Measurements from ENCODE around the gene FLT3LG. TPM values are rescaled to one million over a fixed set of nuclear protein-coding genes. Genes with fewer than 3 reads are reported as not detected.

FLT3LG gene
- total and polyA plus RNA-seq, 9 of the 15 experiments (the other 6 are each of a cell fraction or from before 2014, with no cell fraction given): 0.31 to 6.4 (median 1.1) TPM

DNA sequence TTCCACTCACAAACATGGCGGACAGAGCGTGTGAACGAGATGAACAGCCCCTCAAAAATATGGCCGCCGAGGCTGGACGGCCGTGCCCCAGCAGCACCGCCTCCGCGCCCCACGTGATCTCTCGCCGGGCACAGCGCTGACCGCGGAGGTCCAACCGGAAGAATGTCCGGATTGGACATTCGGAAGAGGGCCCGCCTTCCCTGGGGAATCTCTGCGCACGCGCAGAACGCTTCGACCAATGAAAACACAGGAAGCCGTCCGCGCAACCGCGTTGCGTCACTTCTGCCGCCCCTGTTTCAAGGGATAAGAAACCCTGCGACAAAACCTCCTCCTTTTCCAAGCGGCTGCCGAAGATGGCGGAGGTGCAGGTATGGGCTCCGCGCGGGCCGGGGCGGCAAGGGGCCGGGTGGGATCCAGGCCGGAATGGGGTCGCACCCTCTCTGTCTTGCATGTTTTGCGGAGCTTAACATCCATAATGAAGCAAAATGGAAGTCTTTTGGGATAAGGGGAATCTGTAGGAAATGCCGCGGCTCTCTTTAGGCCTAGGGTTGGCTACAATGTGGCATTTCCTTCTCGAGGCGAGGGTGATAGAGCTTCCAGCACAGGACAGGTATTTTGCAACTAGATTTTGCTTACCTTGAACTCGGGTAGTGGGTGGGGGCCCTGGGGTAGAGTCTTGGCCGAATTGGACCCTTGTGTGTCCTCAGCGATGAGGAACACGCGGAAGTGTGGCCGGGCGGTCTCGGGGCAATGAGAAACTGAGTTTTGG lies 13.4 kb downstream of the FLT3LG start, which contains the start of gene RPL13A (continued):
- peak; percentile 75; the same call in 1 of the 2 replicates for TF ChIP-seq ESRRA (IDR thresholded peaks at IDR 0.05; ENCODE audit: borderline replicate concordance, low read depth)
- TF ChIP-seq, protein P1, sequence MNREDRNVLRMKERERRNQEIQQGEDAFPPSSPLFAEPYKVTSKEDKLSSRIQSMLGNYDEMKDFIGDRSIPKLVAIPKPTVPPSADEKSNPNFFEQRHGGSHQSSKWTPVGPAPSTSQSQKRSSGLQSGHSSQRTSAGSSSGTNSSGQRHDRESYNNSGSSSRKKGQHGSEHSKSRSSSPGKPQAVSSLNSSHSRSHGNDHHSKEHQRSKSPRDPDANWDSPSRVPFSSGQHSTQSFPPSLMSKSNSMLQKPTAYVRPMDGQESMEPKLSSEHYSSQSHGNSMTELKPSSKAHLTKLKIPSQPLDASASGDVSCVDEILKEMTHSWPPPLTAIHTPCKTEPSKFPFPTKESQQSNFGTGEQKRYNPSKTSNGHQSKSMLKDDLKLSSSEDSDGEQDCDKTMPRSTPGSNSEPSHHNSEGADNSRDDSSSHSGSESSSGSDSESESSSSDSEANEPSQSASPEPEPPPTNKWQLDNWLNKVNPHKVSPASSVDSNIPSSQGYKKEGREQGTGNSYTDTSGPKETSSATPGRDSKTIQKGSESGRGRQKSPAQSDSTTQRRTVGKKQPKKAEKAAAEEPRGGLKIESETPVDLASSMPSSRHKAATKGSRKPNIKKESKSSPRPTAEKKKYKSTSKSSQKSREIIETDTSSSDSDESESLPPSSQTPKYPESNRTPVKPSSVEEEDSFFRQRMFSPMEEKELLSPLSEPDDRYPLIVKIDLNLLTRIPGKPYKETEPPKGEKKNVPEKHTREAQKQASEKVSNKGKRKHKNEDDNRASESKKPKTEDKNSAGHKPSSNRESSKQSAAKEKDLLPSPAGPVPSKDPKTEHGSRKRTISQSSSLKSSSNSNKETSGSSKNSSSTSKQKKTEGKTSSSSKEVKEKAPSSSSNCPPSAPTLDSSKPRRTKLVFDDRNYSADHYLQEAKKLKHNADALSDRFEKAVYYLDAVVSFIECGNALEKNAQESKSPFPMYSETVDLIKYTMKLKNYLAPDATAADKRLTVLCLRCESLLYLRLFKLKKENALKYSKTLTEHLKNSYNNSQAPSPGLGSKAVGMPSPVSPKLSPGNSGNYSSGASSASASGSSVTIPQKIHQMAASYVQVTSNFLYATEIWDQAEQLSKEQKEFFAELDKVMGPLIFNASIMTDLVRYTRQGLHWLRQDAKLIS (CRISPR knock-in tag; IDR thresholded peaks at IDR 0.05): peak; percentile 90
- TF ChIP-seq, protein P2, sequence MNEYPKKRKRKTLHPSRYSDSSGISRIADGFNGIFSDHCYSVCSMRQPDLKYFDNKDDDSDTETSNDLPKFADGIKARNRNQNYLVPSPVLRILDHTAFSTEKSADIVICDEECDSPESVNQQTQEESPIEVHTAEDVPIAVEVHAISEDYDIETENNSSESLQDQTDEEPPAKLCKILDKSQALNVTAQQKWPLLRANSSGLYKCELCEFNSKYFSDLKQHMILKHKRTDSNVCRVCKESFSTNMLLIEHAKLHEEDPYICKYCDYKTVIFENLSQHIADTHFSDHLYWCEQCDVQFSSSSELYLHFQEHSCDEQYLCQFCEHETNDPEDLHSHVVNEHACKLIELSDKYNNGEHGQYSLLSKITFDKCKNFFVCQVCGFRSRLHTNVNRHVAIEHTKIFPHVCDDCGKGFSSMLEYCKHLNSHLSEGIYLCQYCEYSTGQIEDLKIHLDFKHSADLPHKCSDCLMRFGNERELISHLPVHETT (CRISPR knock-in tag; conservative IDR thresholded peaks at IDR 0.05 in 1 of 2, IDR thresholded peaks at IDR 0.05 in 1 of 2): peak in 1 of 2 experiments; percentile 87; a peak in 2 of 4 replicates
- peak; percentile 91; the same call in 1 of the 2 replicates for TF ChIP-seq BRD4 (IDR thresholded peaks at IDR 0.05)
- TF ChIP-seq SIRT6 (IDR thresholded peaks at IDR 0.05; ENCODE audit: low read depth, low read length): peak; percentile 18
- TF ChIP-seq, protein P3, sequence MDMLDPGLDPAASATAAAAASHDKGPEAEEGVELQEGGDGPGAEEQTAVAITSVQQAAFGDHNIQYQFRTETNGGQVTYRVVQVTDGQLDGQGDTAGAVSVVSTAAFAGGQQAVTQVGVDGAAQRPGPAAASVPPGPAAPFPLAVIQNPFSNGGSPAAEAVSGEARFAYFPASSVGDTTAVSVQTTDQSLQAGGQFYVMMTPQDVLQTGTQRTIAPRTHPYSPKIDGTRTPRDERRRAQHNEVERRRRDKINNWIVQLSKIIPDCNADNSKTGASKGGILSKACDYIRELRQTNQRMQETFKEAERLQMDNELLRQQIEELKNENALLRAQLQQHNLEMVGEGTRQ (CRISPR knock-in tag; IDR thresholded peaks at IDR 0.05): peak; percentile 99
- TF ChIP-seq, protein P4, sequence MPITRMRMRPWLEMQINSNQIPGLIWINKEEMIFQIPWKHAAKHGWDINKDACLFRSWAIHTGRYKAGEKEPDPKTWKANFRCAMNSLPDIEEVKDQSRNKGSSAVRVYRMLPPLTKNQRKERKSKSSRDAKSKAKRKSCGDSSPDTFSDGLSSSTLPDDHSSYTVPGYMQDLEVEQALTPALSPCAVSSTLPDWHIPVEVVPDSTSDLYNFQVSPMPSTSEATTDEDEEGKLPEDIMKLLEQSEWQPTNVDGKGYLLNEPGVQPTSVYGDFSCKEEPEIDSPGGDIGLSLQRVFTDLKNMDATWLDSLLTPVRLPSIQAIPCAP (CRISPR knock-in tag; IDR thresholded peaks at IDR 0.05; ENCODE audit: borderline replicate concordance): 0 out of 2 replicates have a peak, but pooled peaks have one; percentile 62
- TF ChIP-seq RNF2 (IDR thresholded peaks at IDR 0.05): peak; percentile 56; the same call in 1 of the 2 replicates
- TF ChIP-seq, protein P5, sequence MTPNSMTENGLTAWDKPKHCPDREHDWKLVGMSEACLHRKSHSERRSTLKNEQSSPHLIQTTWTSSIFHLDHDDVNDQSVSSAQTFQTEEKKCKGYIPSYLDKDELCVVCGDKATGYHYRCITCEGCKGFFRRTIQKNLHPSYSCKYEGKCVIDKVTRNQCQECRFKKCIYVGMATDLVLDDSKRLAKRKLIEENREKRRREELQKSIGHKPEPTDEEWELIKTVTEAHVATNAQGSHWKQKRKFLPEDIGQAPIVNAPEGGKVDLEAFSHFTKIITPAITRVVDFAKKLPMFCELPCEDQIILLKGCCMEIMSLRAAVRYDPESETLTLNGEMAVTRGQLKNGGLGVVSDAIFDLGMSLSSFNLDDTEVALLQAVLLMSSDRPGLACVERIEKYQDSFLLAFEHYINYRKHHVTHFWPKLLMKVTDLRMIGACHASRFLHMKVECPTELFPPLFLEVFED (CRISPR knock-in tag; conservative IDR thresholded peaks at IDR 0.05): peak; percentile 40; the same call in 1 of the 2 replicates
- TF ChIP-seq ZNF23 (CRISPR knock-in tag; IDR thresholded peaks at IDR 0.05): 0 out of 2 replicates have a peak, but pooled peaks have one; percentile 48
- TF ChIP-seq CXXC5 (CRISPR knock-in tag; IDR thresholded peaks at IDR 0.05): peak; percentile 98
